Duodenal mucosa (tissue), 2 donors: ENCODE results near the gene ZNF184.

Experiments used
- H3K27ac ChIP-seq: one replicate; pipeline ENCODE4 v1.7.0; 2013; ENCODE audit warnings: low read depth, low read length
- H3K27me3 ChIP-seq, 2 donors: one replicate each; pipeline ENCODE4 v1.7.0; 2013; ENCODE audit warnings: low read length in 2 of 2, control low read depth in 1 of 2; ENCODE audit not compliant: insufficient read depth in 2 of 2, control insufficient read depth in 1 of 2
- H3K36me3 ChIP-seq, 2 donors: one replicate each; pipeline ENCODE4 v1.7.0; 2013; ENCODE audit warnings: low read length in 2 of 2, control low read depth in 1 of 2; ENCODE audit not compliant: insufficient read depth in 2 of 2, control insufficient read depth in 1 of 2
- H3K4me1 ChIP-seq, 2 donors: one replicate each; pipeline ENCODE4 v1.7.0; 2013; ENCODE audit warnings: low read length in 2 of 2, control low read depth in 1 of 2; ENCODE audit not compliant: insufficient read depth in 2 of 2, control insufficient read depth in 1 of 2
- H3K4me3 ChIP-seq, 2 donors: one replicate each; pipeline ENCODE4 v1.7.0; 2013; ENCODE audit warnings: low read length in 2 of 2, low read depth in 1 of 2
- H3K9ac ChIP-seq, 2 donors: one replicate each; pipeline ENCODE4 v1.7.0; 2013; ENCODE audit warnings: low read length in 2 of 2, low read depth in 1 of 2
- H3K9me3 ChIP-seq, 2 donors: one replicate each; pipeline ENCODE4 v1.7.0; 2013; ENCODE audit warnings: low read length in 2 of 2, control low read depth in 1 of 2; ENCODE audit not compliant: control insufficient read depth in 1 of 2

ZNF184 gene

GRCh38 chr6:27503436-27504030, 30.6 kb upstream of the ZNF184 start:
- Histone ChIP-seq H3K9ac (peak overlapping the region; percentile 31 to 35), H3K27ac (no peak overlapping the region), H3K4me3 (peak overlapping the region; percentile 78 to 79)

GRCh38 chr6:27502508-27503435, 29.9 kb upstream of the ZNF184 start:
- Histone ChIP-seq H3K9ac (peak overlapping the region; percentile 31 to 35), H3K27me3 (peaks cover 4 to 5% of the 10 kb centered on the region in 2 donors), H3K27ac (no peak overlapping the region), H3K4me3 (peak overlapping the region; percentile 78 to 79), H3K9me3 (no peaks in the 10 kb centered on the region), H3K4me1 (peaks cover 8 to 11% of the 10 kb centered on the region in 2 donors), H3K36me3 (no peaks in the 10 kb centered on the region)

More at GRCh38 chr6:27503436-27504030, 30.6 kb upstream of the ZNF184 start:
- Histone ChIP-seq H3K27me3 (peaks cover 4 to 5% of the 10 kb centered on the region in 2 donors), H3K4me1 (peaks cover 8 to 11% of the 10 kb centered on the region in 2 donors), H3K9me3 (no peaks in the 10 kb centered on the region), H3K36me3 (no peaks in the 10 kb centered on the region)

GRCh38 chr6:27501187-27501586, 28.3 kb upstream of the ZNF184 start:
- peaks cover 8 to 11% of the 10 kb centered on the region in 2 donors for H3K4me1 ChIP-seq
- H3K4me3 ChIP-seq: no peak overlapping the region
- peaks cover 4 to 5% of the 10 kb centered on the region in 2 donors for H3K27me3 ChIP-seq
- no peaks in the 10 kb centered on the region for H3K36me3 ChIP-seq
- no peak overlapping the region for H3K9ac ChIP-seq
- no peak overlapping the region for H3K27ac ChIP-seq
- H3K9me3 ChIP-seq: no peaks in the 10 kb centered on the region

- no peak overlapping the region for H3K27ac ChIP-seq
- H3K4me1 ChIP-seq: peaks cover 8 to 11% of the 10 kb centered on the region in 2 donors
- peaks cover 11 to 13% of the 10 kb centered on the region in 2 donors for H3K27me3 ChIP-seq
- H3K36me3 ChIP-seq: no peaks in the 10 kb centered on the region
- H3K9me3 ChIP-seq: no peaks in the 10 kb centered on the region
- no peak overlapping the region for H3K4me3 ChIP-seq
- H3K9ac ChIP-seq: no peak overlapping the region
Observed at GRCh38 chr6:27500177-27500576, 27.3 kb upstream of the ZNF184 start.

GRCh38 chr6:27495386-27496135, 22.7 kb upstream of the ZNF184 start:
- H3K27me3 ChIP-seq: peaks cover 16 to 27% of the 10 kb centered on the region in 2 donors
- no peak overlapping the region for H3K27ac ChIP-seq

GRCh38 chr6:27494987-27495385, 22.1 kb upstream of the ZNF184 start:
- no peaks in the 10 kb centered on the region for H3K36me3 ChIP-seq
- peak overlapping the region; percentile 52 to 61 for H3K4me3 ChIP-seq
- peaks cover 11 to 27% of the 10 kb centered on the region in 2 donors for H3K27me3 ChIP-seq
- no peak overlapping the region for H3K27ac ChIP-seq
- no peak overlapping the region for H3K9ac ChIP-seq
- no peaks in the 10 kb centered on the region for H3K4me1 ChIP-seq
- no peaks in the 10 kb centered on the region for H3K9me3 ChIP-seq

More at GRCh38 chr6:27495386-27496135, 22.7 kb upstream of the ZNF184 start:
- H3K4me3 ChIP-seq: peak overlapping the region; percentile 52 to 61
- H3K9me3 ChIP-seq: no peaks in the 10 kb centered on the region
- no peaks in the 10 kb centered on the region for H3K36me3 ChIP-seq
- no peak overlapping the region for H3K9ac ChIP-seq
- no peaks in the 10 kb centered on the region for H3K4me1 ChIP-seq

GRCh38 chr6:27494103-27494502, 21.2 kb upstream of the ZNF184 start:
- Histone ChIP-seq H3K9me3 (no peaks in the 10 kb centered on the region), H3K27ac (no peak overlapping the region), H3K36me3 (no peaks in the 10 kb centered on the region), H3K9ac (no peak overlapping the region), H3K4me3 (no peak overlapping the region), H3K4me1 (no peaks in the 10 kb centered on the region), H3K27me3 (peaks cover 11 to 24% of the 10 kb centered on the region in 2 donors)

GRCh38 chr6:27492631-27493190, 19.8 kb upstream of the ZNF184 start:
- peaks cover 11 to 24% of the 10 kb centered on the region in 2 donors for H3K27me3 ChIP-seq
- H3K27ac ChIP-seq: no peak overlapping the region
- no peaks in the 10 kb centered on the region for H3K36me3 ChIP-seq
- H3K9ac ChIP-seq: no peak overlapping the region
- H3K4me1 ChIP-seq: no peaks in the 10 kb centered on the region
- H3K9me3 ChIP-seq: no peaks in the 10 kb centered on the region
- H3K4me3 ChIP-seq: no peak overlapping the region

GRCh38 chr6:27479319-27480182, 6.6 kb upstream of the ZNF184 start:
- peak overlapping the region; percentile 90 for H3K27ac ChIP-seq
- H3K36me3 ChIP-seq: no peaks in the 10 kb centered on the region
- peak overlapping the region; percentile 86 to 90 for H3K4me3 ChIP-seq
- peaks cover 7 to 15% of the 10 kb centered on the region in 2 donors for H3K4me1 ChIP-seq
- H3K27me3 ChIP-seq: no peaks in the 10 kb centered on the region
- no peaks in the 10 kb centered on the region for H3K9me3 ChIP-seq
- H3K9ac ChIP-seq: peak overlapping the region; percentile 84 to 93
